Esophagus squamous epithelium (tissue), 4 donors: ENCODE data around the gene PIAS2.

Source experiments
- CTCF ChIP-seq, 6 experiments: fragments of 450-650 bp in 4 of 6; fragments of 200-600 bp in 2 of 6; sonication (generic) in 2 of 6; IDR thresholded peaks; one replicate each; pipeline ENCODE4 v1.5.1; 2016 to 2019; ENCODE audit warnings: antibody characterized with exemption in 6 of 6, mild to moderate bottlenecking in 4 of 6, moderate library complexity in 4 of 6
- POLR2A ChIP-seq, 4 donors: fragments of 450-650 bp; IDR thresholded peaks; one replicate each; pipeline ENCODE4 v1.6.1; 2017; ENCODE audit warnings: antibody characterized with exemption in 4 of 4, mild to moderate bottlenecking in 4 of 4, moderate library complexity in 3 of 4

- no peak for TF ChIP-seq CTCF (IDR thresholded peaks at IDR 0.05)
- no peak for TF ChIP-seq POLR2A (IDR thresholded peaks at IDR 0.05)
These were observed 59.0 kb downstream of the PIAS2 start for GRCh38 chr18:46858290-46858689.
